GM12892 (cell line): ENCODE data around the gene CAPZB.

Experiments used
- POLR2A ChIP-seq: IDR thresholded peaks from 2 replicates; pipeline ENCODE4 v1.6.1; 2011; ENCODE audit warnings: low read depth, low read length, control low read depth
- POLR2AphosphoS5 ChIP-seq: IDR thresholded peaks from 2 replicates; pipeline ENCODE4 v1.6.1; 2011; ENCODE audit warnings: low read depth, low read length, control low read depth
- TAF1 ChIP-seq: IDR thresholded peaks from 2 replicates; pipeline ENCODE4 v1.6.1; 2011; ENCODE audit warnings: low read depth, mild to moderate bottlenecking, control low read depth, low read length, borderline replicate concordance

DNA sequence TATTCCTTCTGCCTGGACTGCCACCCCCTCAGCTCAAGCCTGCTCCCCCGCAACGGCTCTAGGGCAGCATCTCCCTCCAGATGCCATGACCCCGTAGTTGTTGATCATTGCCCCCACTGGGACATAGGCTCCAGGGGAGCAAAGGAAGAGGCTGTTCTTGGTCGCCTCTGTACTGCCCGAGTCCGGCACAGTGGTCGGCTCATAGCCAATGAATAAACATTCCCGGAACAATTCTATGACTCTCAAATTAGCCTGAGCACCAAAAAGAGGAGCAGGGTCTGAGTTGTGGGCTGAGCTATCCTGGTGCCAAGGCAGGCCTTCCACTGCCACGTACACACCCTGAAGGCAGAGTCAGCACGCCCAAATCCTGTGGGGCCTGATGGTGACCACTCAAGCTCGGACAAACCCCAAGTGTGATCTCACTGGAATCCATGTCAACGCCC is 33.1 kb downstream of the CAPZB start:
- TF ChIP-seq POLR2A, result no peak
- 0 out of 2 replicates have a peak, but pooled peaks have one; percentile 22 for TF ChIP-seq POLR2AphosphoS5
- no peak for TF ChIP-seq TAF1
